Measurements from ENCODE around the gene AKT1. TPM values are rescaled to one million over a fixed set of nuclear protein-coding genes. Genes with fewer than 3 reads are reported as not detected.

Gene AKT1
- total and polyA plus RNA-seq, 2 of the 13 experiments (the other 11 are each of a cell fraction or from before 2014, with no cell fraction given) = 96.2 to 116 TPM

- no peaks in the 10 kb centered on the region for H3K27me3 ChIP-seq (ENCODE audit: control insufficient read depth in 1 of 2, insufficient read depth in 2 of 2, low read length in 2 of 2)
- in situ Hi-C loops (cut with HindIII; ENCODE audit: extremely low pct_ligation_motif_present, low pct_unique_long_range_greater_than_20kb) (no loop called here), intact Hi-C loops (cut with micrococcal nuclease; ENCODE audit: unreplicated experiment) (no loop called here)
- FAIRE-seq (no peak), ATAC-seq (no peak), DNase-seq (ENCODE audit: low spot score) (no peak)
- WGBS (ENCODE audit: low lambda C conversion rate) = 28% methylated on average over 14 of the region's 16 CpGs
- peak overlapping the region; percentile 83; the same call in 1 of the 2 replicates for H3K9ac ChIP-seq (ENCODE audit: insufficient read depth, low read depth, low read length)
- peaks cover 14% of the 10 kb centered on the region for H3K79me2 ChIP-seq (ENCODE audit: insufficient read depth, low read length)
- peaks cover 7% of the 10 kb centered on the region for H4K20me1 ChIP-seq (ENCODE audit: insufficient read depth, low read length)
- H3K4me1 ChIP-seq (ENCODE audit: insufficient read depth, low read length) = peaks cover 67% of the 10 kb centered on the region
- H3K9me3 ChIP-seq (ENCODE audit: low read length) = no peaks in the 10 kb centered on the region
- peak overlapping the region; percentile 74 for H3K27ac ChIP-seq (ENCODE audit: extremely low read length, insufficient read depth, low read length)
- ChIA-PET CTCF (ENCODE audit: low intra/inter-chr PET ratio, low total read pairs) (interaction anchor here (1.7 kb wide), 1 partner anchor 29 kb away, joined by 3 read pairs; no protein-coding TSS in a partner anchor), POLR2A (interaction anchor here (3.1 to 4.1 kb wide), 2 partner anchors 30 to 31 kb away, joined by 15 to 23 read pairs; no protein-coding TSS in a partner anchor)
- BruUV-seq (replicated peaks) = no TSS peak
- no peaks in the 10 kb centered on the region for H3K36me3 ChIP-seq (replicated peaks in 1 of 2; ENCODE audit: control insufficient read depth in 1 of 2, insufficient read depth in 2 of 2, low read length in 2 of 2)
- no peak overlapping the region for H2AFZ ChIP-seq (ENCODE audit: low read length)
- peak overlapping the region; percentile 100 for H3K4me2 ChIP-seq (ENCODE audit: low read depth, low read length)
- H3K4me3 ChIP-seq (replicated peaks in 1 of 3; ENCODE audit: insufficient read depth in 1 of 3, low read depth in 2 of 3, low read length in 3 of 3) = peak overlapping the region; percentile 12 to 92 (median 74); a peak in 5 of 6 replicates
- TF ChIP-seq SPEN (CRISPR knock-in tag; IDR thresholded peaks at IDR 0.05; ENCODE audit: low read depth) (no peak), PHF20 (CRISPR knock-in tag; IDR thresholded peaks at IDR 0.05) (no peak), BRCA1 (CRISPR knock-in tag; IDR thresholded peaks at IDR 0.05) (no peak), IKZF1 (IDR thresholded peaks at IDR 0.05) (no peak), CREM (IDR thresholded peaks at IDR 0.05) (no peak), CREM (CRISPR knock-in tag; IDR thresholded peaks at IDR 0.05) (no peak), ZNF3 (CRISPR knock-in tag; IDR thresholded peaks at IDR 0.05) (peak; percentile 98), ZNF367 (CRISPR knock-in tag; IDR thresholded peaks at IDR 0.05; ENCODE audit: borderline replicate concordance) (no peak), ZNF790 (CRISPR knock-in tag; IDR thresholded peaks at IDR 0.05; ENCODE audit: borderline replicate concordance) (no peak), KIAA2018 (CRISPR knock-in tag; IDR thresholded peaks at IDR 0.05; ENCODE audit: borderline replicate concordance) (no peak), KLF12 (CRISPR knock-in tag; IDR thresholded peaks at IDR 0.05; ENCODE audit: borderline replicate concordance) (0 out of 2 replicates have a peak, but pooled peaks have one; percentile 36), FUBP1 (CRISPR knock-in tag; IDR thresholded peaks at IDR 0.05; ENCODE audit: borderline replicate concordance) (no peak), ATF3 (CRISPR knock-in tag; IDR thresholded peaks at IDR 0.05) (no peak)
Observed at GRCh38 chr14:104798300-104799243, 3.0 kb upstream of the AKT1 start.
